GM19025 (cell line): ENCODE data around the gene AMER3.

Experiments
- ATAC-seq: cut with Tn5 transposase; IDR thresholded peaks from one replicate; pipeline ENCODE4 v1.9.1; 2021; ENCODE audit warnings: mild to moderate bottlenecking, low read depth, moderate library complexity; ENCODE audit not compliant: unreplicated experiment

The AMER3 gene

GRCh38 chr2:130769343-130769907 lies 14.1 kb downstream of the AMER3 start:
- no peak for ATAC-seq

- ATAC-seq, result no peak
Measured at GRCh38 chr2:130776550-130776949, 21.2 kb downstream of the AMER3 start.

- no peak for ATAC-seq
Measured at GRCh38 chr2:130778781-130779180, 23.4 kb downstream of the AMER3 start.

GRCh38 chr2:130785466-130786055 lies 30.2 kb downstream of the AMER3 start:
- no peak for ATAC-seq

- ATAC-seq, result no peak
Measured at GRCh38 chr2:130786076-130786475, 30.7 kb downstream of the AMER3 start.

- ATAC-seq, result no peak
Measured at GRCh38 chr2:130787841-130788240, 32.5 kb downstream of the AMER3 start.

- no peak for ATAC-seq
Measured at GRCh38 chr2:130790312-130790711, 35.0 kb downstream of the AMER3 start.

- ATAC-seq, result no peak
Measured at GRCh38 chr2:130790804-130791616, 35.7 kb downstream of the AMER3 start.

GRCh38 chr2:130791617-130791939 lies 36.2 kb downstream of the AMER3 start:
- ATAC-seq, result no peak

- ATAC-seq, result no peak
Measured at GRCh38 chr2:130795431-130795830, 40.1 kb downstream of the AMER3 start.

GRCh38 chr2:130796290-130796689 lies 41.0 kb downstream of the AMER3 start:
- ATAC-seq, result no peak

GRCh38 chr2:130797493-130798435 lies 42.4 kb downstream of the AMER3 start:
- ATAC-seq, result peak; percentile 93

- no peak for ATAC-seq
Measured at GRCh38 chr2:130798472-130799218, 43.3 kb downstream of the AMER3 start.

GRCh38 chr2:130799295-130799694 lies 44.0 kb downstream of the AMER3 start:
- ATAC-seq, result no peak

GRCh38 chr2:130805613-130806012 lies 50.3 kb downstream of the AMER3 start:
- no peak for ATAC-seq

GRCh38 chr2:130806370-130806769 lies 51.0 kb downstream of the AMER3 start:
- ATAC-seq, result no peak

GRCh38 chr2:130807659-130808385 lies 52.5 kb downstream of the AMER3 start:
- ATAC-seq, result no peak

GRCh38 chr2:130808482-130809268 lies 53.3 kb downstream of the AMER3 start:
- ATAC-seq, result no peak

GRCh38 chr2:130810490-130810889 lies 55.1 kb downstream of the AMER3 start:
- ATAC-seq, result no peak
